GM23338 (cell line): ENCODE results near the gene GRIK1. TPM values are rescaled to one million over a fixed set of nuclear protein-coding genes. Genes with fewer than 3 reads are reported as not detected.

Source experiments
- ATAC-seq: fragments of 200-7000 bp; cut with Tn5 transposase; 3 replicates; pipeline ENCODE4 v1.9.1; 2020
- DNase-seq: peaks from one replicate; pipeline ENCODE4 v3.0.0-alpha.2; 2015; ENCODE audit warnings: low spot score
- H2AFZ ChIP-seq: fragments of 200-600 bp; sonication (generic); 2 replicates; pipeline ENCODE4 v1.8.0; 2016; ENCODE audit warnings: antibody characterized with exemption, mild to moderate bottlenecking, moderate library complexity
- H3F3A ChIP-seq: fragments of 200-600 bp; sonication (generic); replicated peaks from 2 replicates; pipeline ENCODE4 v1.8.0; 2017; ENCODE audit warnings: antibody characterized with exemption, mixed run types, low read depth
- H3K27ac ChIP-seq: fragments of 200-600 bp; sonication (generic); 2 replicates; pipeline ENCODE4 v1.6.1; 2016; ENCODE audit warnings: low read depth
- H3K27me3 ChIP-seq: fragments of 200-600 bp; sonication (generic); 2 replicates; pipeline ENCODE4 v1.8.0; 2016; ENCODE audit warnings: mild to moderate bottlenecking, mixed run types, moderate library complexity; ENCODE audit not compliant: insufficient read depth
- H3K36me3 ChIP-seq: fragments of 200-600 bp; sonication (generic); 2 replicates; pipeline ENCODE4 v1.8.0; 2016; ENCODE audit warnings: mild to moderate bottlenecking; ENCODE audit not compliant: insufficient read depth
- H3K4me1 ChIP-seq: fragments of 200-600 bp; sonication (generic); 2 replicates; pipeline ENCODE4 v1.8.0; 2016; ENCODE audit warnings: mild to moderate bottlenecking, moderate library complexity; ENCODE audit not compliant: insufficient read depth
- H3K4me2 ChIP-seq: fragments of 200-600 bp; sonication (generic); 2 replicates; pipeline ENCODE4 v1.7.1; 2017; ENCODE audit warnings: mixed run types
- H3K4me3 ChIP-seq: fragments of 200-600 bp; sonication (generic); 2 replicates; pipeline ENCODE4 v1.6.1; 2016; ENCODE audit warnings: mixed run types
- H3K79me2 ChIP-seq: fragments of 200-600 bp; sonication (generic); replicated peaks from 2 replicates; pipeline ENCODE4 v1.8.0; 2017; ENCODE audit warnings: mild to moderate bottlenecking; ENCODE audit not compliant: insufficient read depth
- H3K9me2 ChIP-seq: fragments of 200-600 bp; sonication (generic); 2 replicates; pipeline ENCODE4 v1.8.0; 2017; ENCODE audit not compliant: insufficient read depth
- H4K20me1 ChIP-seq: fragments of 200-600 bp; sonication (generic); replicated peaks from 2 replicates; pipeline ENCODE4 v1.8.0; 2017; ENCODE audit warnings: mild to moderate bottlenecking; ENCODE audit not compliant: insufficient read depth
- H3K27ac Mint-ChIP-seq: 2 replicates; pipeline ENCODE4 v1.8.0; 2020; ENCODE audit warnings: inconsistent platforms, mild to moderate bottlenecking, moderate library complexity, mixed read lengths
- H3K27me3 Mint-ChIP-seq: 3 replicates; pipeline ENCODE4 v1.8.0; 2022; ENCODE audit warnings: low read depth, mild to moderate bottlenecking, moderate library complexity, mixed read lengths, inconsistent platforms; ENCODE audit not compliant: insufficient read depth, poor library complexity
- H3K36me3 Mint-ChIP-seq: 3 replicates; pipeline ENCODE4 v1.8.0; 2021; ENCODE audit warnings: low read depth, mild to moderate bottlenecking, inconsistent platforms, moderate library complexity, mixed read lengths
- H3K4me1 Mint-ChIP-seq: 3 replicates; pipeline ENCODE4 v1.8.0; 2020; ENCODE audit warnings: mild to moderate bottlenecking, inconsistent platforms, mixed read lengths
- H3K4me3 Mint-ChIP-seq: 3 replicates; pipeline ENCODE4 v1.8.0; 2021; ENCODE audit warnings: moderate library complexity, mild to moderate bottlenecking, inconsistent platforms, mixed read lengths
- H3K9me3 Mint-ChIP-seq: 3 replicates; pipeline ENCODE4 v1.8.0; 2020; ENCODE audit warnings: moderate library complexity, mild to moderate bottlenecking, inconsistent platforms, mixed read lengths
- CREB1 ChIP-seq: fragments of 250-450 bp; sonication (Bioruptor Pico); IDR thresholded peaks from 2 replicates; pipeline ENCODE4 v1.5.0; 2020; ENCODE audit warnings: low read depth, mild to moderate bottlenecking, moderate library complexity
- CTCF ChIP-seq, 2 experiments: fragments of 200-600 bp in 1 of 2; sonication (generic) in 1 of 2; conservative IDR thresholded peaks; 2 replicates each; pipeline versions ENCODE4 v1.5.1 to v1.6.1; 2016 to 2017; ENCODE audit warnings: antibody characterized with exemption in 2 of 2, low read depth in 2 of 2, mild to moderate bottlenecking in 2 of 2, moderate library complexity in 1 of 2
- ETS1 ChIP-seq: IDR thresholded peaks from 2 replicates; pipeline ENCODE4 v1.6.1; 2016; ENCODE audit warnings: antibody characterized with exemption
- EZH2 ChIP-seq: fragments of 200-600 bp; sonication (generic); IDR thresholded peaks from one replicate; pipeline ENCODE4 v1.8.0; 2017; ENCODE audit warnings: antibody characterized with exemption, mild to moderate bottlenecking, low read depth; ENCODE audit not compliant: unreplicated experiment
- EZH2phosphoT487 ChIP-seq: fragments of 200-600 bp; sonication (generic); IDR thresholded peaks from one replicate; pipeline ENCODE4 v1.8.1; 2018; ENCODE audit warnings: antibody characterized with exemption; ENCODE audit not compliant: unreplicated experiment
- JUNB ChIP-seq: IDR thresholded peaks from one replicate; pipeline ENCODE4 v1.6.1; 2016; ENCODE audit warnings: antibody characterized with exemption; ENCODE audit not compliant: unreplicated experiment
- NANOG ChIP-seq: IDR thresholded peaks from 2 replicates; pipeline ENCODE4 v1.6.1; 2016; ENCODE audit warnings: antibody characterized with exemption, borderline replicate concordance
- POLR2AphosphoS5 ChIP-seq: IDR thresholded peaks from 2 replicates; pipeline ENCODE4 v1.6.1; 2016; ENCODE audit warnings: antibody characterized with exemption, low read depth
- REST ChIP-seq: IDR thresholded peaks from one replicate; pipeline ENCODE4 v1.6.1; 2018; ENCODE audit warnings: antibody characterized with exemption; ENCODE audit not compliant: unreplicated experiment
- STAT1 ChIP-seq: IDR thresholded peaks from one replicate; pipeline ENCODE4 v1.6.1; 2016; ENCODE audit warnings: antibody characterized with exemption; ENCODE audit not compliant: unreplicated experiment
- ZNF114 ChIP-seq: fragments of 250-450 bp; sonication (Bioruptor Pico); IDR thresholded peaks from 2 replicates; pipeline ENCODE4 v1.5.0; 2020; ENCODE audit warnings: mild to moderate bottlenecking, moderate library complexity
- ZNF331 ChIP-seq: fragments of 250-450 bp; sonication (Bioruptor Pico); IDR thresholded peaks from 2 replicates; pipeline ENCODE4 v1.5.0; 2020; ENCODE audit warnings: low read depth, mild to moderate bottlenecking, moderate library complexity
- ZNF462 ChIP-seq: fragments of 250-450 bp; sonication (Bioruptor Pico); IDR thresholded peaks from 2 replicates; pipeline ENCODE4 v1.5.0; 2020; ENCODE audit warnings: mild to moderate bottlenecking, moderate library complexity
- polyA plus RNA-seq: library from polyadenylated mRNA; unstranded; fragments of >200 nt; fragmentation: Nextera tagmentation; extraction: Ambion mirVana; gene quantifications from 2 replicates; pipeline ENCODE4 v1.2.1, GENCODE V29; 2016
- total RNA-seq: library from RNA; depleted of rRNA; stranded (reverse); fragments of >200 nt; shearing (Covaris generic); gene quantifications from 2 replicates; pipeline ENCODE4 v1.2.3, GENCODE V29; 2014

Gene GRIK1
- total and polyA plus RNA-seq, 2 experiments from 2014 or later, result 0.18 to 0.42 TPM

GRCh38 chr21:29885491-29885890 is 54.3 kb downstream of the GRIK1 start:
- no peak overlapping the region for H2AFZ ChIP-seq
- H3K79me2 ChIP-seq, result no peaks in the 10 kb centered on the region
- H4K20me1 ChIP-seq, result no peaks in the 10 kb centered on the region
- Mint-ChIP-seq H3K27me3 (no peaks in the 10 kb centered on the region), H3K36me3 (no peaks in the 10 kb centered on the region), H3K4me3 (no peak overlapping the region), H3K27ac (no peak overlapping the region), H3K9me3 (no peaks in the 10 kb centered on the region), H3K4me1 (no peaks in the 10 kb centered on the region)
- H3K4me3 ChIP-seq, result no peak overlapping the region
- TF ChIP-seq STAT1, result no peak
- TF ChIP-seq POLR2AphosphoS5, result no peak
- no peak for TF ChIP-seq ZNF331 (CRISPR knock-in tag)
- TF ChIP-seq ETS1, result no peak
- no peak for TF ChIP-seq EZH2phosphoT487
- TF ChIP-seq CREB1 (CRISPR knock-in tag), result no peak
- TF ChIP-seq NANOG, result no peak
- no peak for TF ChIP-seq JUNB
- TF ChIP-seq ZNF114 (CRISPR knock-in tag), result no peak
- no peak for TF ChIP-seq REST
- TF ChIP-seq EZH2, result no peak
- TF ChIP-seq ZNF462 (CRISPR knock-in tag), result no peak
- no peak for TF ChIP-seq CTCF (conservative IDR thresholded peaks at IDR 0.05; ENCODE audit: low read depth in 2 of 2)
- H3F3A ChIP-seq, result no peaks in the 10 kb centered on the region
- peaks cover 4% of the 10 kb centered on the region; the same call in 1 of the 2 replicates for H3K9me2 ChIP-seq
- ATAC-seq (no peak), DNase-seq (no peak)
- H3K27me3 ChIP-seq, result no peaks in the 10 kb centered on the region
- no peaks in the 10 kb centered on the region for H3K4me1 ChIP-seq
- no peak overlapping the region for H3K27ac ChIP-seq
- no peaks in the 10 kb centered on the region for H3K36me3 ChIP-seq
- no peak overlapping the region for H3K4me2 ChIP-seq
